Neural progenitor cell (in vitro differentiated cells): ENCODE measurements around the gene DENND5A. TPM values are rescaled to one million over a fixed set of nuclear protein-coding genes. Genes with fewer than 3 reads are reported as not detected.

Experiments used
- DNase-seq: peaks from one replicate; pipeline ENCODE4 v3.0.0-alpha.2; 2016; ENCODE audit warnings: low spot score
- H2AFZ ChIP-seq: fragments of 200-600 bp; sonication (generic); replicated peaks from 2 replicates; pipeline ENCODE4 v1.6.1; 2016; ENCODE audit warnings: antibody characterized with exemption
- H3F3A ChIP-seq: fragments of 200-600 bp; sonication (generic); 2 replicates; pipeline ENCODE4 v1.6.1; 2016; ENCODE audit warnings: antibody characterized with exemption, low read depth
- H3K27ac ChIP-seq: fragments of 200-600 bp; sonication (generic); 2 replicates; pipeline ENCODE4 v1.5.1; 2016; ENCODE audit warnings: mild to moderate bottlenecking
- H3K27me3 ChIP-seq: fragments of 200-600 bp; sonication (generic); 2 replicates; pipeline ENCODE4 v1.6.1; 2016; ENCODE audit warnings: mild to moderate bottlenecking, moderate library complexity
- H3K36me3 ChIP-seq: fragments of 200-600 bp; sonication (generic); 2 replicates; pipeline ENCODE4 v1.5.1; 2016
- H3K4me1 ChIP-seq: fragments of 200-600 bp; sonication (generic); 2 replicates; pipeline ENCODE4 v1.6.1; 2016; ENCODE audit warnings: mixed run types
- H3K4me2 ChIP-seq: fragments of 200-600 bp; sonication (generic); 2 replicates; pipeline ENCODE4 v1.6.1; 2016
- H3K4me3 ChIP-seq: fragments of 200-600 bp; sonication (generic); 2 replicates; pipeline ENCODE4 v1.5.1; 2016
- H3K79me2 ChIP-seq: fragments of 200-600 bp; sonication (generic); 2 replicates; pipeline ENCODE4 v1.6.1; 2016; ENCODE audit warnings: low read depth
- H3K9ac ChIP-seq: fragments of 200-600 bp; sonication (generic); 2 replicates; pipeline ENCODE4 v1.6.1; 2016
- H3K9me3 ChIP-seq: fragments of 200-600 bp; sonication (generic); 2 replicates; pipeline ENCODE4 v1.5.1; 2016; ENCODE audit warnings: low read depth
- H4K20me1 ChIP-seq: fragments of 200-600 bp; sonication (generic); 2 replicates; pipeline ENCODE4 v1.6.1; 2016; ENCODE audit warnings: low read depth
- H3K27ac Mint-ChIP-seq: 3 replicates; pipeline ENCODE4 v1.8.0; 2021; ENCODE audit warnings: mixed read lengths
- H3K27me3 Mint-ChIP-seq: 2 replicates; pipeline ENCODE4 v1.8.0; 2022; ENCODE audit warnings: low read depth, mild to moderate bottlenecking, inconsistent platforms, moderate library complexity, mixed read lengths; ENCODE audit not compliant: insufficient read depth
- H3K36me3 Mint-ChIP-seq: 3 replicates; pipeline ENCODE4 v1.8.0; 2021; ENCODE audit warnings: mixed read lengths
- H3K4me1 Mint-ChIP-seq: 3 replicates; pipeline ENCODE4 v1.8.0; 2021; ENCODE audit warnings: mixed read lengths
- H3K4me3 Mint-ChIP-seq: 3 replicates; pipeline ENCODE4 v1.8.0; 2021; ENCODE audit warnings: mild to moderate bottlenecking, moderate library complexity, mixed read lengths
- H3K9me3 Mint-ChIP-seq: 3 replicates; pipeline ENCODE4 v1.8.0; 2020; ENCODE audit warnings: mixed read lengths
- EZH2 ChIP-seq: fragments of 200-600 bp; sonication (generic); IDR thresholded peaks from 2 replicates; pipeline ENCODE4 v1.6.1; 2017; ENCODE audit warnings: antibody characterized with exemption, mild to moderate bottlenecking, moderate library complexity
- EZH2phosphoT487 ChIP-seq: fragments of 200-600 bp; sonication (generic); IDR thresholded peaks from 2 replicates; pipeline ENCODE4 v1.6.1; 2017; ENCODE audit warnings: antibody characterized with exemption
- total RNA-seq: library from RNA; depleted of rRNA; stranded (reverse); fragments of >200 nt; gene quantifications from 2 replicates; pipeline ENCODE4 v1.2.3, GENCODE V29; 2015; ENCODE audit warnings: low replicate concordance
- TF ChIP-seq, protein P1 (sequence below): fragments of 200-600 bp; sonication (generic); IDR thresholded peaks from 2 replicates; pipeline ENCODE4 v1.5.1; 2017; ENCODE audit warnings: antibody characterized with exemption, mild to moderate bottlenecking

The DENND5A gene
- total RNA-seq, 1 donor from 2014 or later: 142 TPM

DNA sequence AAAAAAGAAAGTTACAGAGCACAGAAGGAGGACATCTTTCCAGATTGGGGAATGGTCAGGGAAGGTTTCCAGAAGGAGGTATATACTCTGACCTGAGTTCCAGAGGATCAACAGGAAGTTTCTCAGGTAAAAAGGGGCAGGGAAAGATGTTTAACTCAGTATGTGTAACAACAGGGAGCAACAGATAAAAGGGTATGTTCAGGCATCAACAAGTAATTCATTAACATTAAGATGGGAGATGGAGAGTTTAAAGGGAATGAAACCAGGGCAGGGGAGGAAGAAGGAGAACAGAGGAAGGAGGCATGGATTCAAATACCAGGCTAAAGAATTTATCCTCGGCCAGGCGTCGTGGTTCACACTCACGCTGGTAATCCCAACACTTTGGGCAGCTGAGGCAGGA, 2.5 kb upstream of the DENND5A start:
- peak overlapping the region; percentile 69 for H2AFZ ChIP-seq
- H3K4me3 ChIP-seq: no peak overlapping the region
- H3K27me3 ChIP-seq: no peaks in the 10 kb centered on the region
- H3K36me3 ChIP-seq: no peaks in the 10 kb centered on the region
- H3F3A ChIP-seq: peaks cover 15% of the 10 kb centered on the region
- H4K20me1 ChIP-seq: peaks cover 3% of the 10 kb centered on the region
- Mint-ChIP-seq H3K36me3 (peaks cover 8% of the 10 kb centered on the region), H3K9me3 (no peaks in the 10 kb centered on the region), H3K27ac (no peak overlapping the region), H3K4me1 (peaks cover 20% of the 10 kb centered on the region), H3K27me3 (peaks cover 3% of the 10 kb centered on the region), H3K4me3 (no peak overlapping the region)
- DNase-seq: no peak
- TF ChIP-seq EZH2: no peak
- TF ChIP-seq, protein P1, sequence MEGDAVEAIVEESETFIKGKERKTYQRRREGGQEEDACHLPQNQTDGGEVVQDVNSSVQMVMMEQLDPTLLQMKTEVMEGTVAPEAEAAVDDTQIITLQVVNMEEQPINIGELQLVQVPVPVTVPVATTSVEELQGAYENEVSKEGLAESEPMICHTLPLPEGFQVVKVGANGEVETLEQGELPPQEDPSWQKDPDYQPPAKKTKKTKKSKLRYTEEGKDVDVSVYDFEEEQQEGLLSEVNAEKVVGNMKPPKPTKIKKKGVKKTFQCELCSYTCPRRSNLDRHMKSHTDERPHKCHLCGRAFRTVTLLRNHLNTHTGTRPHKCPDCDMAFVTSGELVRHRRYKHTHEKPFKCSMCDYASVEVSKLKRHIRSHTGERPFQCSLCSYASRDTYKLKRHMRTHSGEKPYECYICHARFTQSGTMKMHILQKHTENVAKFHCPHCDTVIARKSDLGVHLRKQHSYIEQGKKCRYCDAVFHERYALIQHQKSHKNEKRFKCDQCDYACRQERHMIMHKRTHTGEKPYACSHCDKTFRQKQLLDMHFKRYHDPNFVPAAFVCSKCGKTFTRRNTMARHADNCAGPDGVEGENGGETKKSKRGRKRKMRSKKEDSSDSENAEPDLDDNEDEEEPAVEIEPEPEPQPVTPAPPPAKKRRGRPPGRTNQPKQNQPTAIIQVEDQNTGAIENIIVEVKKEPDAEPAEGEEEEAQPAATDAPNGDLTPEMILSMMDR: no peak
- no peak for TF ChIP-seq EZH2phosphoT487
- H3K4me1 ChIP-seq: no peaks in the 10 kb centered on the region
- H3K27ac ChIP-seq: no peak overlapping the region
- no peaks in the 10 kb centered on the region for H3K9me3 ChIP-seq
- H3K79me2 ChIP-seq: peaks cover 21% of the 10 kb centered on the region
- no peak overlapping the region for H3K4me2 ChIP-seq
- no peak overlapping the region for H3K9ac ChIP-seq

DNA sequence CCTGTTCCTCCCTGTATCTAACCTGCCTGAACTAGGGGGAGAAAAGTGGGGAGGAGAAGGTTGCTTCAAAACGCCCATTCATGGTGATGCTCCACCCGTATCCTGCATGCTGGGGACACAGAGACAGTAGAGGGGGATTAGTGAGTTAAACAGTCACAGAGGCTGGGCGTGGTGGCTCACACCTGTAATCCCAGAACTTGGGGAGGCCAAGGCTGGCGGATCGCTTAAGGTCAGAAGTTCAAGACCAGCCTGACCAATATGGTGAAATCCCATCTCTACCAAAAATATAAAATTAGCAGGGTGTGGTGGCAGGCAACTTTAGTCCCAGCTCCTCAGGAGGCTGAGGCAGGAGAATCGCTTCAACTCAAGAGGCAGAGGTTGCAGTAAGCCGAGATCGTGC, 1.8 kb upstream of the DENND5A start:
- Mint-ChIP-seq H3K4me1 (peaks cover 26% of the 10 kb centered on the region), H3K9me3 (no peaks in the 10 kb centered on the region), H3K36me3 (peaks cover 8% of the 10 kb centered on the region), H3K4me3 (no peak overlapping the region), H3K27ac (peak overlapping the region; percentile 63), H3K27me3 (peaks cover 3% of the 10 kb centered on the region)
- no peak for TF ChIP-seq EZH2phosphoT487
- TF ChIP-seq, protein P1: no peak
- no peak for TF ChIP-seq EZH2
- Histone ChIP-seq H3K27me3 (no peaks in the 10 kb centered on the region), H3K79me2 (peaks cover 28% of the 10 kb centered on the region), H3K27ac (no peak overlapping the region), H3K4me1 (no peaks in the 10 kb centered on the region), H3K4me2 (no peak overlapping the region), H3K9ac (no peak overlapping the region), H2AFZ (no peak overlapping the region), H3K9me3 (no peaks in the 10 kb centered on the region), H3F3A (peaks cover 21% of the 10 kb centered on the region), H3K36me3 (no peaks in the 10 kb centered on the region), H4K20me1 (peaks cover 3% of the 10 kb centered on the region), H3K4me3 (no peak overlapping the region)
- no peak for DNase-seq

DNA sequence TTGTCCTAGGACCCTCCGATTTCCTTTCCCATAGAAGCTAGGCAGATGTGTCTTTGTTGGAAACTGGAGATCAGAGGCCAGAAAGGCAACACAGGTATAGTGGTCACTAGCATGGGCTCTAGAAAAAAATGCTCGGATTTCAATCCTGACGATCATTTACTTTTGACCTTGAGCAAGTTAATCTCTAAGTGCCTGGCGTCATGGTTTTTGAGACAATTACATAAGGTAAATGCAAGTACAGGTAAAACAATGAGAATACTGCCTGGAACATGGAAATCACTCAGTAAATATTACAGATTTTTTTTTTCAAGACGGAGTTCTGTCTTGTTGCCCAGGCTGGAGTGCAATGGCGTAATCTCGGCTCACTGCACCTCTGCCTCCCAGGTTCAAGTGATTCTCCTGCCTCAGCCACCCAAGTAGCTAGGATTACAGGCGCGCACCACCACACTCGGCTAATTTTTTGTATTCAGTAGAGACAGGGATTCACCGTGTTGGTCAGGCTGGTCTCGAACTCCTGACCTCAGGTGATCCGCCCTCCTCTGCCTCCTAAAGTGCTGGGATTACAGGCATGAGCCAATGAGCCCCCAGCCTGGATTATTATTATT, 1.1 kb upstream of the DENND5A start:
- Histone ChIP-seq H3K27me3 (no peaks in the 10 kb centered on the region), H4K20me1 (peaks cover 6% of the 10 kb centered on the region), H3K79me2 (peaks cover 35% of the 10 kb centered on the region), H3K9ac (no peak overlapping the region), H3K4me3 (peak overlapping the region; percentile 85), H2AFZ (peak overlapping the region; percentile 66), H3K4me1 (no peaks in the 10 kb centered on the region), H3K9me3 (no peaks in the 10 kb centered on the region), H3K27ac (no peak overlapping the region), H3F3A (peaks cover 24% of the 10 kb centered on the region), H3K36me3 (no peaks in the 10 kb centered on the region), H3K4me2 (peak overlapping the region; percentile 81)
- TF ChIP-seq, protein P1: no peak
- TF ChIP-seq EZH2phosphoT487 (no peak), EZH2 (no peak)
- peak overlapping the region; percentile 74 for H3K27ac Mint-ChIP-seq
- DNase-seq: no peak
- peak overlapping the region; percentile 89 for H3K4me3 Mint-ChIP-seq
- H3K4me1 Mint-ChIP-seq: peaks cover 30% of the 10 kb centered on the region
- no peaks in the 10 kb centered on the region for H3K9me3 Mint-ChIP-seq
- peaks cover 11% of the 10 kb centered on the region for H3K36me3 Mint-ChIP-seq
- H3K27me3 Mint-ChIP-seq: peaks cover 3% of the 10 kb centered on the region
